Stomach smooth muscle (tissue), 2 donors: ENCODE data around the gene SLC35F1.

Experiments
- H3K27ac ChIP-seq: one replicate; pipeline ENCODE4 v1.7.0; 2013; ENCODE audit warnings: mild to moderate bottlenecking, low read length, inconsistent platforms
- H3K27me3 ChIP-seq, 2 donors: one replicate each; pipeline ENCODE4 v1.7.0; 2013; ENCODE audit warnings: low read length in 2 of 2; ENCODE audit not compliant: insufficient read depth in 2 of 2, control insufficient read depth in 1 of 2
- H3K36me3 ChIP-seq, 2 donors: one replicate each; pipeline ENCODE4 v1.7.0; 2013; ENCODE audit warnings: low read length in 2 of 2; ENCODE audit not compliant: control insufficient read depth in 2 of 2, insufficient read depth in 2 of 2
- H3K4me1 ChIP-seq: one replicate; pipeline ENCODE4 v1.7.0; 2013; ENCODE audit warnings: low read length; ENCODE audit not compliant: control insufficient read depth, insufficient read depth
- H3K4me3 ChIP-seq, 2 donors: one replicate each; pipeline ENCODE4 v1.7.0; 2013; ENCODE audit warnings: low read length in 2 of 2
- H3K9ac ChIP-seq, 2 donors: one replicate each; pipeline ENCODE4 v1.7.0; 2013; ENCODE audit warnings: low read length in 2 of 2, mild to moderate bottlenecking in 1 of 2
- H3K9me3 ChIP-seq, 2 donors: one replicate each; pipeline ENCODE4 v1.7.0; 2013; ENCODE audit warnings: low read length in 2 of 2; ENCODE audit not compliant: control insufficient read depth in 2 of 2
- donor health status: healthy.
- donor health status: Pancreatic carcinoma.

Gene SLC35F1

GRCh38 chr6:118103381-118104146, 196.5 kb downstream of the SLC35F1 start:
- Histone ChIP-seq H3K27ac (no peak overlapping the region), H3K27me3 (no peaks in the 10 kb centered on the region)

GRCh38 chr6:118122161-118122725, 215.2 kb downstream of the SLC35F1 start:
- H3K36me3 ChIP-seq = no peaks in the 10 kb centered on the region
- H3K9me3 ChIP-seq = no peaks in the 10 kb centered on the region
- H3K27ac ChIP-seq = no peak overlapping the region
- peaks cover 0 to 3% of the 10 kb centered on the region in 2 donors for H3K27me3 ChIP-seq
- no peak overlapping the region for H3K4me3 ChIP-seq
- no peaks in the 10 kb centered on the region for H3K4me1 ChIP-seq
- no peak overlapping the region for H3K9ac ChIP-seq

More at GRCh38 chr6:118103381-118104146, 196.5 kb downstream of the SLC35F1 start:
- Histone ChIP-seq H3K9me3 (no peaks in the 10 kb centered on the region), H3K4me1 (peaks cover 6% of the 10 kb centered on the region), H3K9ac (no peak overlapping the region), H3K4me3 (no peak overlapping the region), H3K36me3 (no peaks in the 10 kb centered on the region)

- peaks cover 0 to 3% of the 10 kb centered on the region in 2 donors for H3K27me3 ChIP-seq
- no peaks in the 10 kb centered on the region for H3K4me1 ChIP-seq
- H3K27ac ChIP-seq = no peak overlapping the region
- H3K36me3 ChIP-seq = no peaks in the 10 kb centered on the region
- no peak overlapping the region for H3K9ac ChIP-seq
- H3K9me3 ChIP-seq = no peaks in the 10 kb centered on the region
- no peak overlapping the region for H3K4me3 ChIP-seq
Observed at GRCh38 chr6:118122801-118123200, 215.7 kb downstream of the SLC35F1 start.

- no peaks in the 10 kb centered on the region for H3K36me3 ChIP-seq
- no peak overlapping the region for H3K27ac ChIP-seq
- no peaks in the 10 kb centered on the region for H3K9me3 ChIP-seq
- H3K4me3 ChIP-seq = no peak overlapping the region
- no peaks in the 10 kb centered on the region for H3K4me1 ChIP-seq
- no peak overlapping the region for H3K9ac ChIP-seq
- H3K27me3 ChIP-seq = peaks cover 0 to 3% of the 10 kb centered on the region in 2 donors
Observed at GRCh38 chr6:118123503-118124037, 216.5 kb downstream of the SLC35F1 start.

- no peak overlapping the region for H3K4me3 ChIP-seq
- H3K9me3 ChIP-seq = no peaks in the 10 kb centered on the region
- peaks cover 0 to 3% of the 10 kb centered on the region in 2 donors for H3K27me3 ChIP-seq
- H3K4me1 ChIP-seq = no peaks in the 10 kb centered on the region
- H3K9ac ChIP-seq = no peak overlapping the region
- no peaks in the 10 kb centered on the region for H3K36me3 ChIP-seq
- no peak overlapping the region for H3K27ac ChIP-seq
Observed at GRCh38 chr6:118124851-118125250, 217.8 kb downstream of the SLC35F1 start.

GRCh38 chr6:118128755-118129154, 221.7 kb downstream of the SLC35F1 start:
- H3K9me3 ChIP-seq = no peaks in the 10 kb centered on the region
- H3K4me3 ChIP-seq = no peak overlapping the region
- H3K4me1 ChIP-seq = no peaks in the 10 kb centered on the region
- peaks cover 0 to 3% of the 10 kb centered on the region in 2 donors for H3K27me3 ChIP-seq
- no peak overlapping the region for H3K9ac ChIP-seq
- H3K27ac ChIP-seq = no peak overlapping the region
- no peaks in the 10 kb centered on the region for H3K36me3 ChIP-seq

GRCh38 chr6:118134206-118134605, 227.1 kb downstream of the SLC35F1 start:
- no peaks in the 10 kb centered on the region for H3K9me3 ChIP-seq
- H3K27me3 ChIP-seq = no peaks in the 10 kb centered on the region
- no peak overlapping the region for H3K4me3 ChIP-seq
- no peaks in the 10 kb centered on the region for H3K36me3 ChIP-seq
- peaks cover 9% of the 10 kb centered on the region for H3K4me1 ChIP-seq
- no peak overlapping the region for H3K9ac ChIP-seq
- H3K27ac ChIP-seq = no peak overlapping the region

- H3K27ac ChIP-seq = no peak overlapping the region
- no peaks in the 10 kb centered on the region for H3K9me3 ChIP-seq
- no peaks in the 10 kb centered on the region for H3K27me3 ChIP-seq
Observed at GRCh38 chr6:118134736-118135135, 227.7 kb downstream of the SLC35F1 start.

GRCh38 chr6:118135371-118135770, 228.3 kb downstream of the SLC35F1 start:
- peaks cover 9% of the 10 kb centered on the region for H3K4me1 ChIP-seq
- H3K9me3 ChIP-seq = no peaks in the 10 kb centered on the region
- no peak overlapping the region for H3K9ac ChIP-seq
- H3K36me3 ChIP-seq = no peaks in the 10 kb centered on the region
- no peaks in the 10 kb centered on the region for H3K27me3 ChIP-seq
- H3K27ac ChIP-seq = no peak overlapping the region
- no peak overlapping the region for H3K4me3 ChIP-seq

More at GRCh38 chr6:118134736-118135135, 227.7 kb downstream of the SLC35F1 start:
- H3K4me1 ChIP-seq = peaks cover 9% of the 10 kb centered on the region
- H3K9ac ChIP-seq = no peak overlapping the region
- no peaks in the 10 kb centered on the region for H3K36me3 ChIP-seq
- no peak overlapping the region for H3K4me3 ChIP-seq

GRCh38 chr6:118141211-118141610, 234.1 kb downstream of the SLC35F1 start:
- Histone ChIP-seq H3K9me3 (no peaks in the 10 kb centered on the region), H3K4me3 (no peak overlapping the region), H3K4me1 (no peaks in the 10 kb centered on the region), H3K27ac (no peak overlapping the region), H3K27me3 (no peaks in the 10 kb centered on the region), H3K36me3 (no peaks in the 10 kb centered on the region), H3K9ac (no peak overlapping the region)

GRCh38 chr6:118146584-118146983, 239.5 kb downstream of the SLC35F1 start:
- H3K9me3 ChIP-seq = no peaks in the 10 kb centered on the region
- H3K27ac ChIP-seq = no peak overlapping the region

More at GRCh38 chr6:118146584-118146983, 239.5 kb downstream of the SLC35F1 start:
- H3K27me3 ChIP-seq = no peaks in the 10 kb centered on the region
- H3K9ac ChIP-seq = no peak overlapping the region
- no peak overlapping the region for H3K4me3 ChIP-seq
- H3K36me3 ChIP-seq = no peaks in the 10 kb centered on the region
- H3K4me1 ChIP-seq = no peaks in the 10 kb centered on the region
